WTC11 (cell line): Measurements from ENCODE around the gene PTPRN2. TPM values are rescaled to one million over a fixed set of nuclear protein-coding genes. Genes with fewer than 3 reads are reported as not detected.

Source experiments
- ATAC-seq: fragments of 200-7000 bp; cut with Tn5 transposase; 2 replicates; pipeline ENCODE4 v1.10.0; 2021; ENCODE audit warnings: mild to moderate bottlenecking, moderate library complexity
- CTCF ChIA-PET: fragments of 300-600 bp; sonication (Branson Sonifier 250); formaldehyde crosslinking; loops from one replicate; lab custom pipeline; 2021; ENCODE audit warnings: antibody characterized with exemption; lab: Charles Lee
- POLR2A ChIA-PET: fragments of 350-600 bp; sonication (Branson Sonifier 250); formaldehyde crosslinking; loops from one replicate; lab custom pipeline; 2021; ENCODE audit warnings: antibody characterized with exemption; lab: Charles Lee
- DNase-seq: peaks from one replicate; pipeline ENCODE4 v3.0.0; 2021; ENCODE audit warnings: low spot score
- H3K27ac Mint-ChIP-seq: 2 replicates; pipeline ENCODE4 v1.8.0; 2021; ENCODE audit warnings: mixed read lengths
- H3K27me3 Mint-ChIP-seq: 2 replicates; pipeline ENCODE4 v1.8.0; 2021; ENCODE audit warnings: low read depth, mild to moderate bottlenecking, moderate library complexity, mixed read lengths
- H3K36me3 Mint-ChIP-seq: 2 replicates; pipeline ENCODE4 v1.8.0; 2021; ENCODE audit warnings: mixed read lengths
- H3K4me1 Mint-ChIP-seq: 2 replicates; pipeline ENCODE4 v1.8.0; 2022; ENCODE audit warnings: mixed read lengths
- H3K4me3 Mint-ChIP-seq: 2 replicates; pipeline ENCODE4 v1.8.0; 2021; ENCODE audit warnings: mild to moderate bottlenecking, moderate library complexity, mixed read lengths
- H3K9me3 Mint-ChIP-seq: 2 replicates; pipeline ENCODE4 v1.8.0; 2021; ENCODE audit warnings: mixed read lengths
- ATF1 ChIP-seq: sonication (generic); formaldehyde crosslinking; IDR thresholded peaks from 2 replicates; pipeline ENCODE4 v1.8.1; 2023; ENCODE audit warnings: mild to moderate bottlenecking, moderate library complexity, missing genetic modification reagents
- ATF3 ChIP-seq: sonication (generic); formaldehyde crosslinking; conservative IDR thresholded peaks from 2 replicates; pipeline ENCODE4 v1.8.1; 2022; ENCODE audit warnings: mild to moderate bottlenecking, missing genetic modification reagents
- CDX4 ChIP-seq: fragments of 250-450 bp; sonication (Bioruptor Pico); IDR thresholded peaks from 2 replicates; pipeline ENCODE4 v1.9.0; 2021; ENCODE audit warnings: moderate library complexity, mild to moderate bottlenecking, inconsistent platforms, borderline replicate concordance
- CREM ChIP-seq: sonication (generic); formaldehyde crosslinking; IDR thresholded peaks from 2 replicates; pipeline ENCODE4 v1.8.1; 2022; ENCODE audit warnings: mild to moderate bottlenecking, missing genetic modification reagents, moderate library complexity
- E2F5 ChIP-seq: sonication (generic); formaldehyde crosslinking; IDR thresholded peaks from 2 replicates; pipeline ENCODE4 v1.8.1; 2022; ENCODE audit warnings: mild to moderate bottlenecking, moderate library complexity, missing genetic modification reagents
- ELF4 ChIP-seq: sonication (generic); formaldehyde crosslinking; IDR thresholded peaks from 2 replicates; pipeline ENCODE4 v1.8.1; 2022; ENCODE audit warnings: low read depth, mild to moderate bottlenecking, moderate library complexity, missing genetic modification reagents
- EMX1 ChIP-seq: fragments of 250-450 bp; sonication (Bioruptor Pico); IDR thresholded peaks from 2 replicates; pipeline ENCODE4 v1.8.0; 2021; ENCODE audit warnings: mild to moderate bottlenecking
- ETV6 ChIP-seq: sonication (generic); formaldehyde crosslinking; IDR thresholded peaks from 2 replicates; pipeline ENCODE4 v1.8.1; 2022; ENCODE audit warnings: mild to moderate bottlenecking, missing genetic modification reagents
- FOXK1 ChIP-seq: sonication (generic); formaldehyde crosslinking; IDR thresholded peaks from 2 replicates; pipeline ENCODE4 v1.8.0; 2022; ENCODE audit warnings: mild to moderate bottlenecking, moderate library complexity, missing genetic modification reagents
- GRHL2 ChIP-seq: fragments of 250-450 bp; sonication (Bioruptor Pico); IDR thresholded peaks from 2 replicates; pipeline ENCODE4 v1.8.0; 2022; ENCODE audit warnings: mild to moderate bottlenecking, moderate library complexity; ENCODE audit not compliant: insufficient replicate concordance, severe bottlenecking
- HMGA2 ChIP-seq: fragments of 250-450 bp; sonication (Bioruptor Pico); IDR thresholded peaks from 2 replicates; pipeline ENCODE4 v1.4.0; 2021; ENCODE audit warnings: mild to moderate bottlenecking, moderate library complexity
- JAZF1 ChIP-seq: fragments of 250-450 bp; sonication (Bioruptor Pico); IDR thresholded peaks from 2 replicates; pipeline ENCODE4 v1.9.0; 2021; ENCODE audit warnings: moderate library complexity, mild to moderate bottlenecking, inconsistent platforms
- MXD4 ChIP-seq: fragments of 250-450 bp; sonication (Bioruptor Pico); IDR thresholded peaks from 2 replicates; pipeline ENCODE4 v1.8.0; 2021; ENCODE audit warnings: mild to moderate bottlenecking, moderate library complexity, borderline replicate concordance
- MYBL2 ChIP-seq: sonication (generic); formaldehyde crosslinking; IDR thresholded peaks from 2 replicates; pipeline ENCODE4 v1.8.1; 2023; ENCODE audit warnings: mild to moderate bottlenecking, moderate library complexity, missing genetic modification reagents
- NR2C2 ChIP-seq: sonication (generic); formaldehyde crosslinking; IDR thresholded peaks from 2 replicates; pipeline ENCODE4 v1.8.0; 2022; ENCODE audit warnings: mild to moderate bottlenecking, missing genetic modification reagents
- OVOL2 ChIP-seq: fragments of 250-450 bp; sonication (Bioruptor Pico); IDR thresholded peaks from 2 replicates; pipeline ENCODE4 v1.9.0; 2021; ENCODE audit warnings: mild to moderate bottlenecking, borderline replicate concordance
- SMAD3 ChIP-seq: sonication (generic); formaldehyde crosslinking; IDR thresholded peaks from 2 replicates; pipeline ENCODE4 v1.8.0; 2022; ENCODE audit warnings: missing genetic modification reagents, mild to moderate bottlenecking, borderline replicate concordance
- SMAD4 ChIP-seq: sonication (generic); formaldehyde crosslinking; IDR thresholded peaks from 2 replicates; pipeline ENCODE4 v1.8.0; 2022; ENCODE audit warnings: mild to moderate bottlenecking, missing genetic modification reagents
- SP1 ChIP-seq: sonication (generic); formaldehyde crosslinking; conservative IDR thresholded peaks from 2 replicates; pipeline ENCODE4 v1.8.1; 2022; ENCODE audit warnings: missing genetic modification reagents
- USF2 ChIP-seq: sonication (generic); formaldehyde crosslinking; IDR thresholded peaks from 2 replicates; pipeline ENCODE4 v1.8.1; 2023; ENCODE audit warnings: mild to moderate bottlenecking, missing genetic modification reagents, moderate library complexity
- ZNF232 ChIP-seq: sonication (generic); formaldehyde crosslinking; IDR thresholded peaks from 2 replicates; pipeline ENCODE4 v1.8.0; 2022; ENCODE audit warnings: mild to moderate bottlenecking, missing genetic modification reagents
- ZNF263 ChIP-seq: sonication (generic); formaldehyde crosslinking; IDR thresholded peaks from 2 replicates; pipeline ENCODE4 v1.8.1; 2022; ENCODE audit warnings: low read depth, mild to moderate bottlenecking, moderate library complexity, missing genetic modification reagents
- ZNF317 ChIP-seq: sonication (generic); formaldehyde crosslinking; IDR thresholded peaks from 2 replicates; pipeline ENCODE4 v1.8.1; 2023; ENCODE audit warnings: low read depth, mild to moderate bottlenecking, moderate library complexity, missing genetic modification reagents, borderline replicate concordance
- ZNF396 ChIP-seq: fragments of 250-450 bp; sonication (Bioruptor Pico); IDR thresholded peaks from 2 replicates; pipeline ENCODE4 v1.8.0; 2021; ENCODE audit warnings: mild to moderate bottlenecking, moderate library complexity, borderline replicate concordance
- ZNF416 ChIP-seq: fragments of 250-450 bp; sonication (Bioruptor Pico); IDR thresholded peaks from 2 replicates; pipeline ENCODE4 v1.9.0; 2021; ENCODE audit warnings: mild to moderate bottlenecking, inconsistent platforms
- ZNF423 ChIP-seq: fragments of 250-450 bp; sonication (Bioruptor Pico); IDR thresholded peaks from 2 replicates; pipeline ENCODE4 v2.1.2; 2022; ENCODE audit warnings: mild to moderate bottlenecking, moderate library complexity
- ZNF671 ChIP-seq: fragments of 250-450 bp; sonication (Bioruptor Pico); IDR thresholded peaks from 2 replicates; pipeline ENCODE4 v1.8.0; 2021; ENCODE audit warnings: mild to moderate bottlenecking
- total RNA-seq: library from RNA; stranded (reverse); gene quantifications from 3 replicates; pipeline ENCODE4 v1.2.3, GENCODE V29; 2021
- TF ChIP-seq, protein P1 (sequence below): sonication (generic); formaldehyde crosslinking; IDR thresholded peaks from 2 replicates; pipeline ENCODE4 v1.8.0; 2023; ENCODE audit warnings: missing genetic modification reagents
- TF ChIP-seq, protein P2 (sequence below): sonication (generic); formaldehyde crosslinking; IDR thresholded peaks from 2 replicates; pipeline ENCODE4 v1.8.0; 2023; ENCODE audit warnings: mild to moderate bottlenecking, missing genetic modification reagents
- TF ChIP-seq, protein P3 (sequence below): sonication (generic); formaldehyde crosslinking; IDR thresholded peaks from 2 replicates; pipeline ENCODE4 v1.8.0; 2022; ENCODE audit warnings: mild to moderate bottlenecking, missing genetic modification reagents

Gene PTPRN2
- total RNA-seq, 1 experiment from 2014 or later, result 4.7 TPM

GRCh38 chr7:158569858-158570323 is 17.7 kb downstream of the PTPRN2 start:
- TF ChIP-seq ZNF232 (CRISPR knock-in tag), result no peak
- TF ChIP-seq USF2, result no peak
- no peak for TF ChIP-seq ZNF416 (CRISPR knock-in tag)
- no peak for TF ChIP-seq MYBL2
- TF ChIP-seq, protein P1, sequence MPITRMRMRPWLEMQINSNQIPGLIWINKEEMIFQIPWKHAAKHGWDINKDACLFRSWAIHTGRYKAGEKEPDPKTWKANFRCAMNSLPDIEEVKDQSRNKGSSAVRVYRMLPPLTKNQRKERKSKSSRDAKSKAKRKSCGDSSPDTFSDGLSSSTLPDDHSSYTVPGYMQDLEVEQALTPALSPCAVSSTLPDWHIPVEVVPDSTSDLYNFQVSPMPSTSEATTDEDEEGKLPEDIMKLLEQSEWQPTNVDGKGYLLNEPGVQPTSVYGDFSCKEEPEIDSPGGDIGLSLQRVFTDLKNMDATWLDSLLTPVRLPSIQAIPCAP (CRISPR knock-in tag), result no peak
- no peak for TF ChIP-seq GRHL2 (CRISPR knock-in tag)
- TF ChIP-seq MXD4 (CRISPR knock-in tag), result no peak
- TF ChIP-seq ZNF396 (CRISPR knock-in tag), result no peak
- no peak for TF ChIP-seq ATF1 (CRISPR knock-in tag)
- TF ChIP-seq EMX1 (CRISPR knock-in tag), result no peak
- no peak for TF ChIP-seq HMGA2 (CRISPR knock-in tag)
- TF ChIP-seq SMAD4, result no peak
- TF ChIP-seq CDX4, result no peak
- TF ChIP-seq SP1 (CRISPR knock-in tag), result no peak
- no peak for TF ChIP-seq NR2C2 (CRISPR knock-in tag)
- TF ChIP-seq ATF3 (CRISPR knock-in tag), result no peak
- TF ChIP-seq SMAD3 (CRISPR knock-in tag), result no peak
- TF ChIP-seq ETV6 (CRISPR knock-in tag), result no peak
- TF ChIP-seq ZNF423, result no peak
- TF ChIP-seq OVOL2, result no peak
- H3K4me1 Mint-ChIP-seq, result peaks cover 32% of the 10 kb centered on the region
- peaks cover 47% of the 10 kb centered on the region for H3K27me3 Mint-ChIP-seq
- ChIA-PET POLR2A (no interaction called here), CTCF (no interaction called here)
- H3K36me3 Mint-ChIP-seq, result no peaks in the 10 kb centered on the region
- no peaks in the 10 kb centered on the region for H3K9me3 Mint-ChIP-seq
- ATAC-seq (peak; percentile 78), DNase-seq (peak; percentile 63)
- no peak overlapping the region for H3K27ac Mint-ChIP-seq
- no peak overlapping the region for H3K4me3 Mint-ChIP-seq

DNA sequence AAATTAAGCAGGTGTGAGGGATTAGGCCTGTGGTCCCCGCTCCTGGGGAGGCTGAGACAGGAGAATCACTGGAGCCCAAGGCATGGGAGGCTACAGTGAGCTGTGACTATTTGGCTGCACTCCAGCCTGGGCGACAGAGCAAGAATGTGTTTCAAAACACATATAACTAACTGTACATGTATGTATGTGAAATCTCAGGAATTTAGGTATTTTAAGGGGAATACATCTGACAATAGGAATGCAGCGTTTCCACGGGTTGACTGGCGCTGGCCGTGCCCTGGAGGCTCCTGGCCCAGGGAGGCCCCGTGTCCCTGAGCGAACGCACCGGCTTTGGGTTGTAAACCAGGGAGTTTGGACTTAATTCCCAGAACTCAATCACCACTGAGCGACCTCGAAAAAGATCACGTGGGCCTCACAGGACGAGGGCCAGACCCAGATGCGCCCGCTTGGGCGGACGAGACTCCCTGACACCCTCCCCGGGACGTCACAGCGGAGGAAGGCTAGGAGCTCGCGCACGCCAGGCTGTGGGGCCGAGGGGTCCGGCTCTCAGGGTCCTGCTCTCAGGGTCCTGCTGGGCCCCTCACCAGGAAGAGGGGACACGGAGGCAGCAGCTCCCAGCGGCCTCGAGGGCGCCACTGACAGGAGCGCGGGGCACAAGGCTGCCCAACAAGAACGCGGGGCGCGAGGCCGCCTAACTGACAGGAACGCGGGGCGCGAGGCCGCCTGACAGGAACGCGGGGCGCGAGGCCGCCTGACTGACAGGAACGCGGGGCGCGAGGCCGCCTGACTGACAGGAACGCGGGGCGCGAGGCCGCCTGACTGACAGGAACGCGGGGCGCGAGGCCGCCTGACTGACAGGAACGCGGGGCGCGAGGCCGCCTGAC is 18.4 kb downstream of the PTPRN2 start:
- TF ChIP-seq FOXK1 (CRISPR knock-in tag) (no peak), ETV6 (CRISPR knock-in tag) (no peak), ZNF317 (no peak), ZNF671 (CRISPR knock-in tag) (no peak), JAZF1 (CRISPR knock-in tag) (no peak), ELF4 (no peak), ZNF263 (no peak), CREM (CRISPR knock-in tag) (no peak), E2F5 (CRISPR knock-in tag) (no peak)
- TF ChIP-seq, protein P2, sequence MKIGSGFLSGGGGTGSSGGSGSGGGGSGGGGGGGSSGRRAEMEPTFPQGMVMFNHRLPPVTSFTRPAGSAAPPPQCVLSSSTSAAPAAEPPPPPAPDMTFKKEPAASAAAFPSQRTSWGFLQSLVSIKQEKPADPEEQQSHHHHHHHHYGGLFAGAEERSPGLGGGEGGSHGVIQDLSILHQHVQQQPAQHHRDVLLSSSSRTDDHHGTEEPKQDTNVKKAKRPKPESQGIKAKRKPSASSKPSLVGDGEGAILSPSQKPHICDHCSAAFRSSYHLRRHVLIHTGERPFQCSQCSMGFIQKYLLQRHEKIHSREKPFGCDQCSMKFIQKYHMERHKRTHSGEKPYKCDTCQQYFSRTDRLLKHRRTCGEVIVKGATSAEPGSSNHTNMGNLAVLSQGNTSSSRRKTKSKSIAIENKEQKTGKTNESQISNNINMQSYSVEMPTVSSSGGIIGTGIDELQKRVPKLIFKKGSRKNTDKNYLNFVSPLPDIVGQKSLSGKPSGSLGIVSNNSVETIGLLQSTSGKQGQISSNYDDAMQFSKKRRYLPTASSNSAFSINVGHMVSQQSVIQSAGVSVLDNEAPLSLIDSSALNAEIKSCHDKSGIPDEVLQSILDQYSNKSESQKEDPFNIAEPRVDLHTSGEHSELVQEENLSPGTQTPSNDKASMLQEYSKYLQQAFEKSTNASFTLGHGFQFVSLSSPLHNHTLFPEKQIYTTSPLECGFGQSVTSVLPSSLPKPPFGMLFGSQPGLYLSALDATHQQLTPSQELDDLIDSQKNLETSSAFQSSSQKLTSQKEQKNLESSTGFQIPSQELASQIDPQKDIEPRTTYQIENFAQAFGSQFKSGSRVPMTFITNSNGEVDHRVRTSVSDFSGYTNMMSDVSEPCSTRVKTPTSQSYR (CRISPR knock-in tag), result no peak
- TF ChIP-seq, protein P3, sequence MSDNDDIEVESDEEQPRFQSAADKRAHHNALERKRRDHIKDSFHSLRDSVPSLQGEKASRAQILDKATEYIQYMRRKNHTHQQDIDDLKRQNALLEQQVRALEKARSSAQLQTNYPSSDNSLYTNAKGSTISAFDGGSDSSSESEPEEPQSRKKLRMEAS (CRISPR knock-in tag), result no peak
- Mint-ChIP-seq H3K4me3 (no peak overlapping the region), H3K36me3 (no peaks in the 10 kb centered on the region), H3K27ac (no peak overlapping the region), H3K27me3 (peaks cover 47% of the 10 kb centered on the region), H3K4me1 (peaks cover 36% of the 10 kb centered on the region), H3K9me3 (no peaks in the 10 kb centered on the region)
- no peak for DNase-seq
- no peak for ATAC-seq
- ChIA-PET POLR2A (no interaction called here), CTCF (interaction anchor here (1.2 kb wide), 1 partner anchor 20 kb away, joined by 3 read pairs; no protein-coding TSS in a partner anchor)
